NCI-H2227 (cell line): ENCODE measurements around the gene CDH4.

ENCODE experiments used
- DNase-seq: peaks from one replicate; lab custom pipeline; 2025; ENCODE audit not compliant: unreplicated experiment; lab: John Stamatoyannopoulos, UW

CDH4 gene

GRCh38 chr20:61911824-61912223, 659.8 kb downstream of the CDH4 start:
- no peak for DNase-seq

GRCh38 chr20:61912665-61913422, 660.8 kb downstream of the CDH4 start:
- DNase-seq, result no peak

GRCh38 chr20:61913423-61914225, 661.6 kb downstream of the CDH4 start:
- DNase-seq, result no peak

GRCh38 chr20:61915101-61915500, 663.0 kb downstream of the CDH4 start:
- no peak for DNase-seq

GRCh38 chr20:61916318-61916891, 664.3 kb downstream of the CDH4 start:
- DNase-seq, result no peak

DNA sequence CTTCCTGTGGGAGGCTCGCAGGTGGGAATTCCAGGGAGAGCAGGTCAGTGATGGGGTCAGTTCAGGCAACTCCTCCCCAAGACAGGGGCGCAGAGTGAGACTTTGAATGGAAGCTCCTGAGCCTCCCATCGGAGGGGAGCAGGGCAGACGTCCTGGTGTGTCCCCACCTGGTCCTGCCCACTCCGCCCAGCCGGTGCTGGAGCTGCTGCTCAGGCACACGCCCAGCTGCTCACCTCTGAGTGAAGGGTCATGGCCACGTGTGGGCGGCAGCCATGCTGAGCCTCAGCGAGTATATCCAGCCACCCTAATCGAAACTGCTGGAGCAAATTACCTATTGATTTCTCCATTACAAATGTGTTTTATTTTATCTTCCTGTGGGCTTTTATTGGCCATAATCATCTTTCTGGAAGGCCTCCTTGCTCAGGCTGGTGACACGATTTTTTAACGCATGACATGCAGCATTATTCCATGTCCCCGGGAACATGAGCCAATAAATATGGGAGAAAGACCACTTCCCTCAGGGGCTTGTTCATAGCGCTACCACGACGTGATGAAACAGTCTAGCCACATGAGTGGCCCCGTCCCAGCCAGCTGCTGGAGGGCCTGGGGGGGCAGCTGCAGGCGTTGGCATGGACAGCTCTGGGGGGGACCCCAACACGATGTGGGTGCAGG, 665.5 kb downstream of the CDH4 start:
- DNase-seq, result no peak

GRCh38 chr20:61918548-61918947, 666.5 kb downstream of the CDH4 start:
- DNase-seq, result no peak

- DNase-seq, result no peak
Observed at GRCh38 chr20:61919239-61919638, 667.2 kb downstream of the CDH4 start.

GRCh38 chr20:61919675-61920365, 667.8 kb downstream of the CDH4 start:
- DNase-seq, result no peak

DNA sequence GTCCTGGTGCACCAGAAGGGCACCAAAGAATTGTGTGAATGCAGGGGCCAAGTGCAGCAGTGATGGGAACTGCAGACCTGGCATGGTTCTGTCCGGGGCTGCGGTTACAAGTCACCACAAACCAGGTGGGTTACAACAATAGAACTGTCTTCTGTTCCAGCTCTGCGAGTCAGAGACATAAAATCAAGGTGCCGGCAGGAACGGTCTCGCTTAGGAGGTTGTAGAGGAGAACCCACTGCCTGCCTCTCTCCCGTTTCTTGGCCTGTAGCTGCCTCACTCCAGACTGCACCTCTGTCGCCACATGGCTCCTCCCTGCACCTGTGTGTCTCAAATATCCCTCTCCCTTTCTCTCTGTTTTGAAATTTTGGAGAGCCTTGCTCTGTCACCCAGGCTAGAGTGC, 670.4 kb downstream of the CDH4 start:
- no peak for DNase-seq

GRCh38 chr20:61922936-61923335, 670.9 kb downstream of the CDH4 start:
- no peak for DNase-seq

DNA sequence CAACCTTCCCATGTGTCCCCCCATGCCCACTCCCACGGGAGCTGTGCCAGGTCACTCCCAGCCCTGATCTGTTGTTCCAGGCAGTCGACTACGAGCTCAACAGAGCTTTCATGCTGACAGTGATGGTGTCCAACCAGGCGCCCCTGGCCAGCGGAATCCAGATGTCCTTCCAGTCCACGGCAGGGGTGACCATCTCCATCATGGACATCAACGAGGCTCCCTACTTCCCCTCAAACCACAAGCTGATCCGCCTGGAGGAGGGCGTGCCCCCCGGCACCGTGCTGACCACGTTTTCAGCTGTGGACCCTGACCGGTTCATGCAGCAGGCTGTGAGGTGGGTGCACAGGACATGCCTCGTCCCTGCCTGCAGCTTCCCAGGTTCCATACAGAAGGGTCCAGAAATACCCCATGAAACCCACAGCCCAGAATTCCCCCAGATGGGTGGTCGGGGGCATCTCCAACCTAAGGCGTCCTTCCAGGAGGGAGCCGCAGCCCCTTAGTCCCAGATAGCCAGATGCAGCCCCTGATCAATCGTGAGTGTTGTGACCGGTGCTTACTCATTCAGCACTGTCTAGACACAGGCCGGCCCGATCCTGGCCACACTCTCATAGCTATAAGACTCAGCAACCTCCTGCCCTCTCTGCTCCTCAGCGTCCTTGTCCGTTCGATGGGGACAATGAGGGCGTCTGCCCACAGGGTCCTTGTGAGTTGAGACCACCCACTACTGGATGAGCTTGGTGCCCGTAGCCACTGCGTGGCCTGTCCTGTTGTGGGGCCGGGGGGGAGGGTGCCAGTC, 671.5 kb downstream of the CDH4 start:
- no peak for DNase-seq

GRCh38 chr20:61924211-61924857, 672.3 kb downstream of the CDH4 start:
- no peak for DNase-seq

- no peak for DNase-seq
Observed at GRCh38 chr20:61924858-61925554, 672.9 kb downstream of the CDH4 start.

GRCh38 chr20:61925555-61926252, 673.6 kb downstream of the CDH4 start:
- peak; percentile 26 for DNase-seq

DNA sequence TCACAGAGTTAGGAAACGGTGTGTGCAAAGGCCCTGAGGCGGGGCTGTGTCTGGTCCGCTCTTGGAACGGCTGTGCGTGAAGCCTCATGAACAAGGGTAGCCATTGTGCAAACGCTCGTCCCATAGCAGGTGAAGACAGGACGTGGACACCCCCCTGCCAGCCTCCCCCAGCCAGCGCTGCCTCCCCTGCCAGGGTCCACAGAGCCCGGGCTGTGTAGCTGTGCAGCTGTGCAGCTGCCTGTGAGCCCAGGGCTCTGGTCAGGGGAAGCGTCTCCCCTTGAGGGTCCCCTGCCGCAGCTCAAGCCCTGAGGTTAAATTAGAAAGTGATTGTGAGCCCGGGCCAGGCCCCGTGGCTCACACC, 674.2 kb downstream of the CDH4 start:
- no peak for DNase-seq

DNA sequence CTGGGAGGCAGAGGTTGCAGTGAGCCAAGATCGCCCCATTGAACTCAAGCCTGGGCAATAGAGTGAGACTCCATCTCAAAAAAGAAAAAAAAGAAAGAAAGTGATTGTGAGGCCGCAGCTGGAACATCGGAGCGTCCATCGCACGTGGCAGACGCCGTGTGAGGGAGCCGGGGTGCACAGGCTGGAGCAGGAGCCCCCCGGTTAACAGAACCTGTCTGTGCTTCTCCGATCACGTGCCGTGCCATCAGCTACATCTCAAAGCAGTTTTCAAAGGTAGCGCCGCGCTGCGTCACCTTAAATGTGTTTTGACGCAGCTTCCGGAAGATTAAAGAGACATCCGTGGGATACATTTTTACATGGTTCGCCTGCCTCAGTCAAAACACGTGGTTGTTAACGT, 674.7 kb downstream of the CDH4 start:
- no peak for DNase-seq

- no peak for DNase-seq
Observed at GRCh38 chr20:61927193-61927825, 675.2 kb downstream of the CDH4 start.
